OCI-M2 (cell line): ENCODE results near the gene CIAO2A.

Experiments
- DNase-seq: peaks from one replicate; lab custom pipeline; 2025; ENCODE audit not compliant: unreplicated experiment; lab: John Stamatoyannopoulos, UW

The CIAO2A gene

DNA sequence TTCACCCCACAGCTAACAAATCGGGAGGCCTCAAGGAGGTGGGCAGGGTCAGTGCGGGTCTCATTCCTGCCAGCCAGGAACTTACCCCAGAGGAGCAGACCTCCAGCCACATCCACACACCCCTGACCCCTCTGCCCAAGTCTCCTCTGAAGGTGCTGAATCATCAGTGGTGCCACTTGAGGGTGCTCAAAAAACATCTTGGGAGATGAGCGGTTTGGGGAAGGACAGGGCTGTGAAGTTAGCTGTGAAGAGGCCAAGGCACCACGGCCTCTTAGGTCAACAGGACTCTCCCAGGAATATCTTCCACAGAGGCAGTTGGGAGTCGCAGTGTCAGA, 48.6 kb downstream of the CIAO2A start:
- DNase-seq, result no peak

DNA sequence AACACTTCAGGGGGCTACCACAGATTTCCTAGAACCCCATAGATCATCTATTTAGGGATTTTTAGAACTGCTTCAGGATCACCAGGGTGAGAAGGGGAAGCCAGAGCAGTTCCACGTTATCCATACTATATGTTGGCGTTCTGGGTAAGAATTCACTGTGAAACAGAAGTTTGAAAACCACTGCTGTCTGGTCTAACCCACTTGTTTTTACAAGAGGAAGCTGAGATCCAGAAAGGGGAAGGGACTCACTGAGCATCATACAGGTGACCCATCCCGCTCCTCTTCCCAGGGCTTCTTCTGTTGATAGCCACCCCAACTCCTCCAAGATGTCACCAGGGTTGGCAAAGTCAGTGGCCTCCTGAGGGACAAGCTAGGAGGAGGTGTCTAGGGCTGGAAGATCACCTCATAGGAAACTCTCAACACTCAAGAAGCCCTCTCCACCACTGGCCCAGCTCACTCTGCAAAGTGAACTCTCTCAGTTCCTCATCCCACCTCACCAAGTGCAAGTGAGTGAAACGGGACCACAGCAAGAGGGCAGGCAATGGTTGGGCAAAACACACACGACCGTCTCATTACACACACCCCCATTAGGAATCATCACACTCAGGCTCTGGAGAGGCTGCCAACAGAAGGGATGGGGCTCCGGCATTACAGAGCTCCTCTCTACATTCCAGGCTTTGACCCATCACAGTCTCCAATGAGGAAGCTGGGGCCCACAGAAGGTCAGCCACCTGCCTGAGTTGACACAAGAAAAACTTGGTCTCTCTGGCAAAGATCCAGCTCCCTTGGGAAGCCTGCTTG, 49.1 kb downstream of the CIAO2A start:
- DNase-seq, result no peak

DNA sequence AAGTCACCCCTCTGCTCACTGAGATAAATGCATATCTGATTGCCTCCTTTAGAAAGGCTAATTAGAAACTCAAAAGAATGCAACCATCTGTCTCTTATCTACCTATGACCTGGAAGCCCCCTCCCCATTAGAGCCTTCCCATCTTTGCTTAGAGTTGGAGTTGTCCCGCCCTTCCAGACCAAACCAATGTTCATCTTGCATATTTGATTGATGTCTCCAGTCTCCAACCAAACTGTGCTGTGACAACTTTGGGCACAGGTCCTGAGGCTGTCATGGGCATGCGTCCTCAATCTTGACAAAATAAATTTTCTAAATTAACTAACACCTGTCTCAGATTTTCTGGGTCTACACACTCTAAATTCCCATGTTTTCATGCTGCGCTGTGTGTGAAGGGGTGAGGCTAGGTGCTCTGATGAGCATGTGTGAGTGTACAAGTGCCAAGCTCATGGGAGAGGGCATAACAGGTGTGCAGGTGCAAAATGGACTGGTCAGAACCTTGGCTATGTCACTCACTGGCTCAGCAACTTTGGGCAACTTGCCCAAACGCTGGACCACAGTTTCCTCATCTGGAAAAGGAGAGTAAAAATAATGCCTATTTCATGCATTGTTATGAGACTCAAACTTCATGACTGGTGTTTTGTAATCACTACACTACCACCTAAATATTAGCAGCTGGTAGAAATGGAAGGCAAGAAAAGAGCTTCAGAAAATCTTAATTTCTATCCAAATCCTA, 54.6 kb downstream of the CIAO2A start:
- DNase-seq, result no peak

DNA sequence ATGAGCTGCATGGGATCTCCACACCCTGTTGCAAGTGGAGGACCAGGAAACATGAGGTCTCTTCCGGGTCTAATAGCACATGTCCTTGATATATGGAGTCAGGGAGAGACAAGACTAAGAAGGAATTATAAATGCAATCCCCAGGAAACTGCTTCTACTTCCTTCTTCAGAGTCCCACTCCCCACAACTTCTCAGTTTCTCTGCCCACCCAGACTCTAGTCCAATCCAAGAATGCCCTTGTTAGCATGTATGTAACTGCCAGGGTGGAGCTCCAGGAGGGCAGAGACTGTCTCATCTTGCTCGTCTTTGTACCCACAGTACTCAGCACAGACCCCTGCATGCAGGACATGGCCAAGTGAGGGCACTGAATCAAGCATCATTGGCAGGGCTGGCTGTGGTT, 55.7 kb downstream of the CIAO2A start:
- no peak for DNase-seq

DNA sequence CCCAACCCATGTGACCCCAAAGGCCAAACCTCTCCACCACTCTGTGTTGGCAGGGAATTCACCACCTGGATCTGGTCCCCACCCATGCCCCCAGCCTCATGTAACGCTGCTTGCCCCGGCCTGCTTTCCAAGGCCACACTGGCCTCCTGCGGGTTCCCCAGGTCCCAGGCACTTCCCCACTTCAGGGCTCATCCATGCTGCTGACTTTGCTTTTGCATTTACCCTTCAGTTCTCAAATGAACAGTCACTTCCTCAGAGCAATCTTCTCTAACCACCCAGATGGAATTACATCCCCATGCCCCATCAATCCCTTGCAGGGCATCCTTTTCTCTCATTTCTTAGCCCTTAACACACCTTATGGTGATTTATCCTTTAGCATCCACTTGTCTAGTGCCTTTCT, 56.5 kb downstream of the CIAO2A start:
- no peak for DNase-seq

DNA sequence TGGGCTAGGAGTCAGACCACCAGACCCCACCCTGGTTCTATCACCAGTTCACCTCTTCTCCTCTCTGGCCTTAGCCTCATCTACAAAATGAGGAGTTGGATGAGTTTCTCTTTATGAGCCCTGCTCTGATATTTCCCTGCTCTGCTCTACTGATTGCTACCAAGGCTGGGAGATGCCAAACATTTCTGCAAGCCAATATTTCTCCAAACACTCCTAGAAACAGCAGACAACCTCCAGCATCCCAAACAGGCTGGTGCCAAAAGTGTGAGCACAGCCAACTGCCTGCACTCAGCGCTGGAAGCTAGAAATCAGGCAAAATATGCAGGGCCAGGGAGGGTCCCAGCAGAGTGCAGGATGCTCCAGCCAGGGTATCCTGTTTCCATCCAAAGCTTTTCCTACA, 58.1 kb downstream of the CIAO2A start:
- no peak for DNase-seq

DNA sequence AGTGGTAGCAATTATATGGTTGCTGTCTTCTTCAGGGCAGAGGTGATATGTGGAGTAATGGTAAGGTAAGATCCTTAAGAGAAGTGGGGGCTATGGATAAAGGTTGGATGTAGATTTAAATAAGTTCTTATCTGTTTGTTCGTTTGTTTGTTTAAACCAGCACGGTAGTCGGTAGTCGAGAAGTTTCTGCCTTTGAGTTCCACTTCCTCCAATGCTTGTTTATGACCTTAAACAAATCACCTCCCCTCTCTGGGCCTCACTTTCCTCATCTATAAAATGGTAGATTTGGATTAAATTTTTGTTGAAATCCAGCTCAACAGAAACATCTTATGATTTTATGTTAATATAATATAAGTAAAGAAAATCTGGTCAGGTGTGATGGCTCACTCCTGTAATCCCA, 59.1 kb downstream of the CIAO2A start:
- no peak for DNase-seq

DNA sequence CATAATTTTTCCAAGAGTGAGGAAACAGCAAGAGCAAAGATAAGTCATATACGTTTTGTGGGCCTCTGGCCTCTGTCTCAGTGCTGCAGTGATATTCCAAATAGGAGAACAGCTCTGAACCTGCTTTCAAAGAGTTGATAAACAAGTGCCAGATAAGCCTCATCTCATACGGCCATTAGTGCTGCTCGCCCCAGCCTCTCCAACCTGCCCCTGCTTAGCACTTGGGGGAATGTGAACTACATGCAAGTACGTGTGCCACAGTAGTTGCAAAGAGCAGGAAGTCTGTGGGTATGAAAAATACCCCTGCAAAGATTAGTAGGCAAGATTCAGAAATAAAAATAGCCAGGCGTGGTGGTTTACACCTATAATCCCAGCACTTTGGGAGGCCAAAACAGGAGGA, 61.3 kb downstream of the CIAO2A start:
- no peak for DNase-seq

DNA sequence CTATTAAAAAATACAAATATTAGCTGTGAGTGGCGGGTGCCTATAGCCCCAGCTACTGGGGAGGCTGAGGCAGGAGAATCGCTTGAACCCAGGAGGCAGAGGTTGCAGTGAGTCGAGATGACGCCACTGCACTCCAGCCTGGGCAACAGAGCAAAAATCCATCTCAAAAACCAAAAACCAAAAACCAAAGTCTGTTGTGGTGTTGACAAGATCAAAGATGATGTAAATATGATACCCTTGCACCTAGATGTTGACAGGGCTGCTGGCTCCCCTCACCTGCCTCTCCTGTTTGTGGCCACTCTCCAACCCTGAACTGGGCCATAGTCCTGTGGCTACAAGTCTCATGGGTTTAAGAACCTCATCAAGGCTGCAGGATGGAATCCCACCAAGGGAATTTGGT, 63.5 kb downstream of the CIAO2A start:
- DNase-seq, result no peak

DNA sequence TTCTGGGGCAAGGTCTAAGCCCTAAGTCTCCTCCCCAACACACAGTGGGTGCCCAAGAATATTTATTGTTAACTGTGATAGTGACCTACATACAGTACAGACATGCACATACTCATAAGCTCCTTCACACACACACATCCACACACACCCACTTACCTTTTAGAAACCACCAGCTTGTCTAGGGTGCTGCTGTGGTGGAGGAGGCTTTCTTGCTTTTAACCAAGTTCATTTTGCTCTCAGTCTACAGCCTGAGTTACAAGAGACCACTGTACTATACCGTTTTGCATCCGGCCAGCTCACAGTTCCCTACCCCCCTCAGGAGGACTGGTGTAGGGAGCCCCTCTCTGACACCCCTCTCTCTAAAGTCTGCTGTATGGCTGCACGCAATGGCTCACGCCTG, 64.0 kb downstream of the CIAO2A start:
- no peak for DNase-seq

DNA sequence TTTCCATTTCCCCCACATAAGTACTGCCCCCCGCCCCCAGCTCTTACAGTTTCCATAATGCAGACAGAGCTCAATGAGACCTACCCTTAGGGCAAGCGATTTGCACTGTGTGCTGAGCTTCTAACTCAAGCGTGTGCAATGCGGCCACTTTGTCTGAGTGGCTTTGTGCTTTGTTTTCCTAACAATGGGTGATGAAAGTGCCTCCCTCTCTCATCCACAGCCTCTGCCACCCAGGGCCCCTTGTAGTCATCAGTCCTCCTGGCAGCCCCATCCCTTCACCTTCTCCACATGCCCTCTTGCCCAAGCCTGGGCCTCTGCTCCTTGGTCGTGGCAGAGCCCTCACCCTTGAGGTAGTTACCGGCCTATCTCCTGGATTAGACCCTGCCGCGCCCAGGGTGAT, 64.5 kb downstream of the CIAO2A start:
- no peak for DNase-seq

DNA sequence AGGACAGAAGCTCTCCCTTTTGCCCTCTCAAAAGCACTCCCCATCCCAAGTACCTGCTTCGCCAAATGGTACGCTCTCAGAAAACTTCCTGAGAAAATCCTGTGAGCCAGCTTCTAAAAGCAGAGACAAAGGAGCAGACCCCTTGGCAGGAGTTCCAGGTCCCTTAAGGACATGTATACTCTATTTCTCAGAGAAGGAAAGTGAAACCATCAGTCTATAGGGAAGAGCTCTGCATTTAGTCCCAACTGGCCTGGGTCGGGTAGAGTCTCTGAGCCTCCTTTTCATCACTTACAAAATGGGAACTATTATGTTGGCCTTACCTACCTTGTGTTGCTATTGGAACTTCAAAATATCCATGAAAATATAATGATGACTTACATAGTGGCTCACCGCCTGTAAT, 67.0 kb downstream of the CIAO2A start:
- DNase-seq, result no peak

DNA sequence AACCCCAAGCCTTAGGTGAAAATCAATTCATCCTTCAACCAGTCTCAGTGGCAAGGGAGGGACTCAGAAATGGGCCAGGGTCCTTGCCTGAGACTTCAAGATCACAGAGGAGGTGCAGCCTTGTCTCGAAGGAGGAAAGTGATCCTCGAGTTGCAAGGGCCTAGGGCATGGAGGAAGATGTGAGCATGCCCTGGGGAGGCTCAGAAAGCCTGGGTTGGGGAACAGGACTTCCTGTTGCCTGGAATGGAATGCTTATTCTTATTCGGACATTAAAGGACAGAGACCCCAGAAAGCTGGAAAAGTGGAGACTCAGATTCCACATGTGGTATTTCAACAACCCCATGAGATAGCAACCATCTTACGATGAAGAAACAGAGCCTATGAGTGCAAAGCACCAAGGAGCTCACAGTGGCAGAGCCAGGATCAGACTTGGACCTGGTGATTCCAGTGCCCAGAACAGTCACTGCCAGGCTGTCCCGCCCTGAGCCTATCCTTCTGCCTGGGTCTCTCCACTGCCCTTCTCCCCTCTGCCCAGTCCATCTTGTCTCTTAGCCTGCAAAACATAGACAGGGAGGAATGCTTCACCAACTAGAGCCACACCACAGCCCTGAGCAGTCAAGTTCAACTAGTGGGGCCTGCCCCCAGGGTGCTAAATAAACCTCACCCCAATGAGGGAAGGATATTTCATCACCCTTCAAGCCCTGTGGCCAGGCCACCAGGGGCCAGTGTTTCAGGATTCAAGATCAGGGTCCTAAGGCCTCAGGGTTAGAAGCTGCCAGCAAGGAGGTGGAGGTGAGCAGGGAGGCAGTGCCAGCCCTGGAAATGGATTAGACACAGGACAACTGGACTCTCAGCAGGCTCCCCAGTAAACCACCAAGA, 69.2 kb downstream of the CIAO2A start:
- no peak for DNase-seq

DNA sequence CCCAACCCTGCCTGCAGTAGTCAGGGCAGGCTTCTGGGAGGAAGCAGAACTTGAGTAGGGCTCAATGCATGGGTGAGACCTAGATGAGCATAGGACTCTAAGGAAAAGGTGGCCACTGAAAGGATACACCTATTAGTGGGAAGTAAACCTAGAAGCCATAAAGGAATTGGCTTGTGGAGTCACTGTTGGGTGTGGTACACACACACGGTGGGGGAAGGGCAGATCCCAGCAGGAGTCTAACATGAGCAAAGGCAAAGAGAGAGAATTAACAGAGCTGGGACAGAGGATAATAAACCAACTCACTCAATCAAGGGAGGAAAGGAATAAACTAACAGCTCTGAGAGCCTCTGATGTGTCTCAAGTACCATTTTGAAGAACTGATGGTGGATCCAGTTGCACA, 70.4 kb downstream of the CIAO2A start:
- no peak for DNase-seq

DNA sequence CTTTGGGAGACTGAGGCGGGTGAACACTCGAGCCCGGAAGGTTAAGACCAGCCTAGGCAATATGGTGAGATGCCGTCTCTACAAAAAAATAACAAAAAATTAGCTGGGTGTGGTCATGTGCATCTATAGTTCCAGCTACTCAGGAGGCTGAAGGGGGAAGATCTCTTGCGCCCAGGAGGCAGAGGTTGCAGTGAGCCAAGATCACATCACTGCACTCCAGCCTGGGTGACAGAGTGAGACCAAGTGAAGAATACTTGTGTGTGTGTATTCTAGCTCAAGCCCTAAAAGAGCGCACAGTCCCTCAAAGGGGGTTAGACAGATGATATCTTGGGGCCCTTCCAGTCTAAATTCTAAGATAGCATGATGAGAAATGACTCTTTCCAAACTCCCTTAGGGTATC, 71.1 kb downstream of the CIAO2A start:
- DNase-seq, result no peak
